SK-N-SH (cell line): ENCODE measurements around the gene ZAR1. TPM values are rescaled to one million over a fixed set of nuclear protein-coding genes. Genes with fewer than 3 reads are reported as not detected.

Experiments used
- CTCF ChIA-PET: fragments of 300-600, 350-600 bp; formaldehyde crosslinking; extraction: SDS; loops from one replicate; lab custom pipeline; 2021; lab: Yijun Ruan, JAX
- POLR2A ChIA-PET: fragments of 350-600 bp; sonication (Branson Sonifier 250); formaldehyde crosslinking; extraction: SDS; loops from one replicate; lab custom pipeline; 2020; ENCODE audit warnings: antibody characterized with exemption, inconsistent platforms; lab: Yijun Ruan, JAX
- DNase-seq: peaks from one replicate; pipeline ENCODE4 v3.0.0; 2012
- H2AFZ ChIP-seq: fragments of 200-600 bp; sonication (generic); 2 replicates; pipeline ENCODE4 v1.8.1; 2016; ENCODE audit warnings: antibody characterized with exemption, mild to moderate bottlenecking, low read depth
- H3F3A ChIP-seq: fragments of 200-600 bp; sonication (generic); replicated peaks from 2 replicates; pipeline ENCODE3; 2016; ENCODE audit warnings: antibody characterized with exemption, mild to moderate bottlenecking; ENCODE audit not compliant: insufficient read depth
- H3K27ac ChIP-seq, 2 experiments: fragments of 200-500 bp in 1 of 2; fragments of 200-600 bp in 1 of 2; sonication (Bioruptor generic) in 1 of 2; sonication (generic), shearing (Covaris generic) in 1 of 2; 2 replicates each; pipeline versions ENCODE4 v1.5.1 to v1.6.1; 2014 to 2016; ENCODE audit warnings: low read depth in 2 of 2, inconsistent platforms in 1 of 2, low read length in 1 of 2, mild to moderate bottlenecking in 1 of 2, mixed read lengths in 1 of 2
- H3K27me3 ChIP-seq: fragments of 200-600 bp; sonication (generic), shearing (Covaris generic); 2 replicates; pipeline ENCODE4 v1.6.1; 2016; ENCODE audit warnings: mixed run types; ENCODE audit not compliant: insufficient read depth
- H3K36me3 ChIP-seq, 2 experiments: fragments of 200-500 bp in 1 of 2; fragments of 200-600 bp in 1 of 2; sonication (Bioruptor generic) in 1 of 2; sonication (generic) in 1 of 2; replicated peaks in 1 of 2; 2 replicates each; pipeline versions ENCODE3 to v1.5.1; 2014 to 2016; ENCODE audit warnings: low read length in 1 of 2, mild to moderate bottlenecking in 1 of 2; ENCODE audit not compliant: insufficient read depth in 2 of 2, control insufficient read depth in 1 of 2
- H3K4me1 ChIP-seq, 2 experiments: fragments of 200-500 bp in 1 of 2; fragments of 200-600 bp in 1 of 2; sonication (Bioruptor generic) in 1 of 2; sonication (generic), shearing (Covaris generic) in 1 of 2; 2 replicates each; pipeline versions ENCODE4 v1.5.1 to v1.6.1; 2014 to 2016; ENCODE audit warnings: low read depth in 1 of 2, low read length in 1 of 2, mixed run types in 1 of 2; ENCODE audit not compliant: insufficient read depth in 2 of 2, control insufficient read depth in 1 of 2
- H3K4me2 ChIP-seq: fragments of 200-600 bp; sonication (generic), shearing (Covaris generic); 2 replicates; pipeline ENCODE4 v1.6.1; 2017; ENCODE audit warnings: mixed run types
- H3K4me3 ChIP-seq, 2 experiments: fragments of 200-500 bp in 1 of 2; fragments of 200-600 bp in 1 of 2; sonication (Bioruptor generic) in 1 of 2; sonication (generic), shearing (Covaris generic) in 1 of 2; 2 replicates each; pipeline versions ENCODE4 v1.5.1 to v1.8.1; 2014 to 2016; ENCODE audit warnings: low read depth in 2 of 2, inconsistent platforms in 1 of 2, low read length in 1 of 2, mild to moderate bottlenecking in 1 of 2, mixed read lengths in 1 of 2, moderate library complexity in 1 of 2
- H3K79me2 ChIP-seq: fragments of 200-600 bp; sonication (generic); 2 replicates; pipeline ENCODE4 v1.8.1; 2017; ENCODE audit warnings: mild to moderate bottlenecking; ENCODE audit not compliant: insufficient read depth
- H3K9ac ChIP-seq: fragments of 200-600 bp; sonication (generic); 2 replicates; pipeline ENCODE4 v1.6.1; 2017; ENCODE audit warnings: mixed run types
- H3K9me2 ChIP-seq: fragments of 200-600 bp; sonication (generic); 2 replicates; pipeline ENCODE4 v1.6.1; 2017; ENCODE audit warnings: mixed run types
- H3K9me3 ChIP-seq: fragments of 200-600 bp; sonication (generic); 2 replicates; pipeline ENCODE4 v1.6.1; 2017; ENCODE audit warnings: mixed run types, mild to moderate bottlenecking, moderate library complexity
- H4K20me1 ChIP-seq: fragments of 200-600 bp; sonication (generic); 2 replicates; pipeline ENCODE4 v1.6.1; 2017; ENCODE audit warnings: mild to moderate bottlenecking, mixed run types; ENCODE audit not compliant: insufficient read depth
- CHD2 ChIP-seq: fragments of 150-350 bp; IDR thresholded peaks from 2 replicates; pipeline ENCODE4 v1.6.1; 2018; ENCODE audit warnings: low read length; ENCODE audit not compliant: partially characterized antibody
- EP300 ChIP-seq, 2 experiments: IDR thresholded peaks; 2 replicates each; pipeline versions ENCODE4 v1.4.0 to v1.6.1; 2012; ENCODE audit warnings: borderline replicate concordance in 1 of 2, low read depth in 1 of 2, low read length in 1 of 2
- FOXJ3 ChIP-seq: sonication (generic); formaldehyde crosslinking; IDR thresholded peaks from 2 replicates; pipeline ENCODE4 v1.5.1; 2020; ENCODE audit warnings: mild to moderate bottlenecking, missing genetic modification reagents
- FOXM1 ChIP-seq: IDR thresholded peaks from 2 replicates; pipeline ENCODE4 v1.4.0; 2012; ENCODE audit warnings: low read depth, mild to moderate bottlenecking
- GATA2 ChIP-seq: sonication (generic); formaldehyde crosslinking; IDR thresholded peaks from 2 replicates; pipeline ENCODE4 v1.5.0; 2020; ENCODE audit warnings: mild to moderate bottlenecking, missing genetic modification reagents
- JUND ChIP-seq: IDR thresholded peaks from 2 replicates; pipeline ENCODE4 v1.4.0; 2012
- MEF2A ChIP-seq: IDR thresholded peaks from 2 replicates; pipeline ENCODE4 v1.4.0; 2012; ENCODE audit warnings: low read depth, borderline replicate concordance
- NFIC ChIP-seq: IDR thresholded peaks from 2 replicates; pipeline ENCODE4 v1.4.0; 2012; ENCODE audit warnings: borderline replicate concordance
- NRF1 ChIP-seq: IDR thresholded peaks from 2 replicates; pipeline ENCODE4 v1.6.1; 2012; ENCODE audit warnings: low read depth, mild to moderate bottlenecking, low read length
- POLR2AphosphoS5 ChIP-seq: IDR thresholded peaks from 2 replicates; pipeline ENCODE4 v1.6.1; 2012; ENCODE audit warnings: low read depth, low read length
- RAD21 ChIP-seq: IDR thresholded peaks from 2 replicates; pipeline ENCODE4 v1.6.1; 2012; ENCODE audit warnings: mild to moderate bottlenecking, low read length
- RCOR1 ChIP-seq: fragments of 150-350 bp; IDR thresholded peaks from 2 replicates; pipeline ENCODE4 v1.6.1; 2017; ENCODE audit warnings: antibody characterized with exemption, low read length
- SIN3A ChIP-seq: IDR thresholded peaks from 2 replicates; pipeline ENCODE4 v1.6.1; 2012; ENCODE audit warnings: low read depth, mild to moderate bottlenecking, low read length, moderate library complexity, borderline replicate concordance
- SMC3 ChIP-seq: IDR thresholded peaks from 2 replicates; pipeline ENCODE4 v1.6.1; 2012; ENCODE audit warnings: low read depth, low read length, improper control_type of control experiment
- TCF12 ChIP-seq: IDR thresholded peaks from 2 replicates; pipeline ENCODE4 v1.4.0; 2012
- WGBS: methylation state at CpG from one replicate; pipeline ENCODE4 v1.1.6; 2017; ENCODE audit warnings: low lambda C conversion rate; 5-methylcytosine and 5-hydroxymethylcytosine counted together
- polyA plus RNA-seq, 3 experiments: library from polyadenylated mRNA; depleted of rRNA; stranded (reverse); fragments of >200 nt; gene quantifications; 2 replicates each; pipeline ENCODE4 v1.2.3, GENCODE V29; 2012
- TF ChIP-seq, protein P1 (sequence below): fragments of 200-600 bp; sonication (generic); IDR thresholded peaks from 2 replicates; pipeline ENCODE4 v1.6.1; 2017; ENCODE audit warnings: antibody characterized with exemption, mild to moderate bottlenecking, moderate library complexity
- TF ChIP-seq, protein P2 (sequence below): IDR thresholded peaks from 2 replicates; pipeline ENCODE4 v1.4.0; 2012; ENCODE audit warnings: low read depth, borderline replicate concordance
- TF ChIP-seq, protein P3 (sequence below): IDR thresholded peaks from 2 replicates; pipeline ENCODE4; 2012
- TF ChIP-seq, protein P4 (sequence below): IDR thresholded peaks from 2 replicates; pipeline ENCODE4 v1.4.0; 2012; ENCODE audit warnings: low read depth, borderline replicate concordance
- TF ChIP-seq, protein P5 (sequence below): IDR thresholded peaks from 2 replicates; pipeline ENCODE4 v1.4.0; 2012; ENCODE audit warnings: low read depth

ZAR1 gene
- polyA plus RNA-seq, 1 of the 3 experiments (the other 2 are of a cell fraction): not detected

DNA sequence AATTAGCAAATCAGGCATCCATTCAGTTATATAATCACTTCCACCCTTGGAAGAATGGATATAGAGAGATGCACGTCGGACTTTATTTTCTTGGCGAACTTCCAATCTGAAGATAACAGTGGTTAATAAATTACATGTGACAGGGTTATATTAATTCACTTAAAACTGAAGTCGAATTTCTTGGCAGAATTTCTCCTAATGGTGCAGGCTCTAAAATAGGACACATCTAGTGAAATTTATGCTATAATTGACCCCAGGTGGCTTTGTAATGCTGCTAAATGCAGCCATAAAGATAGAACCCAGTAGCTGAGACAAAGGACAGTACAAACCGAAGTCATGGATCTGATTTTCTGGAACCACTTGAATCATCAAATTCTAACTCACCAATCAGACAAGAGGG is 27.7 kb upstream of the ZAR1 start:
- TF ChIP-seq FOXM1 (no peak), EP300 (IDR thresholded peaks at IDR 0.05; ENCODE audit: borderline replicate concordance in 1 of 2, low read depth in 1 of 2, low read length in 1 of 2) (peak; percentile 34 to 91; a peak in 3 of 4 replicates), JUND (no peak), TCF12 (peak; percentile 94), MEF2A (no peak), NFIC (peak; percentile 76), GATA2 (CRISPR knock-in tag) (peak; percentile 73), CHD2 (peak; percentile 56), NRF1 (no peak), RAD21 (peak; percentile 18; the same call in 1 of the 2 replicates), FOXJ3 (CRISPR knock-in tag) (peak; percentile 42; the same call in 1 of the 2 replicates), SIN3A (no peak), RCOR1 (peak; percentile 95), SMC3 (no peak), POLR2AphosphoS5 (peak; percentile 54; the same call in 1 of the 2 replicates)
- TF ChIP-seq, protein P1, sequence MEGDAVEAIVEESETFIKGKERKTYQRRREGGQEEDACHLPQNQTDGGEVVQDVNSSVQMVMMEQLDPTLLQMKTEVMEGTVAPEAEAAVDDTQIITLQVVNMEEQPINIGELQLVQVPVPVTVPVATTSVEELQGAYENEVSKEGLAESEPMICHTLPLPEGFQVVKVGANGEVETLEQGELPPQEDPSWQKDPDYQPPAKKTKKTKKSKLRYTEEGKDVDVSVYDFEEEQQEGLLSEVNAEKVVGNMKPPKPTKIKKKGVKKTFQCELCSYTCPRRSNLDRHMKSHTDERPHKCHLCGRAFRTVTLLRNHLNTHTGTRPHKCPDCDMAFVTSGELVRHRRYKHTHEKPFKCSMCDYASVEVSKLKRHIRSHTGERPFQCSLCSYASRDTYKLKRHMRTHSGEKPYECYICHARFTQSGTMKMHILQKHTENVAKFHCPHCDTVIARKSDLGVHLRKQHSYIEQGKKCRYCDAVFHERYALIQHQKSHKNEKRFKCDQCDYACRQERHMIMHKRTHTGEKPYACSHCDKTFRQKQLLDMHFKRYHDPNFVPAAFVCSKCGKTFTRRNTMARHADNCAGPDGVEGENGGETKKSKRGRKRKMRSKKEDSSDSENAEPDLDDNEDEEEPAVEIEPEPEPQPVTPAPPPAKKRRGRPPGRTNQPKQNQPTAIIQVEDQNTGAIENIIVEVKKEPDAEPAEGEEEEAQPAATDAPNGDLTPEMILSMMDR: no peak
- TF ChIP-seq, protein P2, sequence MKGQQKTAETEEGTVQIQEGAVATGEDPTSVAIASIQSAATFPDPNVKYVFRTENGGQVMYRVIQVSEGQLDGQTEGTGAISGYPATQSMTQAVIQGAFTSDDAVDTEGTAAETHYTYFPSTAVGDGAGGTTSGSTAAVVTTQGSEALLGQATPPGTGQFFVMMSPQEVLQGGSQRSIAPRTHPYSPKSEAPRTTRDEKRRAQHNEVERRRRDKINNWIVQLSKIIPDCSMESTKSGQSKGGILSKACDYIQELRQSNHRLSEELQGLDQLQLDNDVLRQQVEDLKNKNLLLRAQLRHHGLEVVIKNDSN: no peak
- TF ChIP-seq, protein P3, sequence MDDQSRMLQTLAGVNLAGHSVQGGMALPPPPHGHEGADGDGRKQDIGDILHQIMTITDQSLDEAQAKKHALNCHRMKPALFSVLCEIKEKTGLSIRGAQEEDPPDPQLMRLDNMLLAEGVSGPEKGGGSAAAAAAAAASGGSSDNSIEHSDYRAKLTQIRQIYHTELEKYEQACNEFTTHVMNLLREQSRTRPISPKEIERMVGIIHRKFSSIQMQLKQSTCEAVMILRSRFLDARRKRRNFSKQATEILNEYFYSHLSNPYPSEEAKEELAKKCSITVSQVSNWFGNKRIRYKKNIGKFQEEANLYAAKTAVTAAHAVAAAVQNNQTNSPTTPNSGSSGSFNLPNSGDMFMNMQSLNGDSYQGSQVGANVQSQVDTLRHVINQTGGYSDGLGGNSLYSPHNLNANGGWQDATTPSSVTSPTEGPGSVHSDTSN: peak; percentile 80
- TF ChIP-seq, protein P4, sequence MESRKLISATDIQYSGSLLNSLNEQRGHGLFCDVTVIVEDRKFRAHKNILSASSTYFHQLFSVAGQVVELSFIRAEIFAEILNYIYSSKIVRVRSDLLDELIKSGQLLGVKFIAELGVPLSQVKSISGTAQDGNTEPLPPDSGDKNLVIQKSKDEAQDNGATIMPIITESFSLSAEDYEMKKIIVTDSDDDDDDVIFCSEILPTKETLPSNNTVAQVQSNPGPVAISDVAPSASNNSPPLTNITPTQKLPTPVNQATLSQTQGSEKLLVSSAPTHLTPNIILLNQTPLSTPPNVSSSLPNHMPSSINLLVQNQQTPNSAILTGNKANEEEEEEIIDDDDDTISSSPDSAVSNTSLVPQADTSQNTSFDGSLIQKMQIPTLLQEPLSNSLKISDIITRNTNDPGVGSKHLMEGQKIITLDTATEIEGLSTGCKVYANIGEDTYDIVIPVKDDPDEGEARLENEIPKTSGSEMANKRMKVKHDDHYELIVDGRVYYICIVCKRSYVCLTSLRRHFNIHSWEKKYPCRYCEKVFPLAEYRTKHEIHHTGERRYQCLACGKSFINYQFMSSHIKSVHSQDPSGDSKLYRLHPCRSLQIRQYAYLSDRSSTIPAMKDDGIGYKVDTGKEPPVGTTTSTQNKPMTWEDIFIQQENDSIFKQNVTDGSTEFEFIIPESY: no peak
- TF ChIP-seq, protein P5, sequence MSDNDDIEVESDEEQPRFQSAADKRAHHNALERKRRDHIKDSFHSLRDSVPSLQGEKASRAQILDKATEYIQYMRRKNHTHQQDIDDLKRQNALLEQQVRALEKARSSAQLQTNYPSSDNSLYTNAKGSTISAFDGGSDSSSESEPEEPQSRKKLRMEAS: no peak
- ChIA-PET CTCF (interaction anchor here (0.8 to 2.3 kb wide), 9 partner anchors 9 to 84 kb away, joined by 3 to 8 read pairs (median 4); no protein-coding TSS in a partner anchor), POLR2A (interaction anchor here (1.0 to 2.3 kb wide), 4 partner anchors 8 to 26 kb away, joined by 3 to 6 read pairs (median 4); partner anchors contain the start of gene SLC10A4)
- DNase-seq: peak; percentile 46
- Histone ChIP-seq H3K36me3 (no peaks in the 10 kb centered on the region), H3K4me3 (no peak overlapping the region), H3F3A (peaks cover 9% of the 10 kb centered on the region), H3K9me3 (no peaks in the 10 kb centered on the region), H3K9me2 (no peaks in the 10 kb centered on the region), H4K20me1 (no peaks in the 10 kb centered on the region), H3K9ac (no peak overlapping the region), H3K4me1 (peaks cover 2 to 17% of the 10 kb centered on the region in 2 experiments; a peak in 3 of 4 replicates), H3K27ac (peak overlapping the region; percentile 35 to 90; a peak in 3 of 4 replicates), H3K27me3 (no peaks in the 10 kb centered on the region), H3K79me2 (no peaks in the 10 kb centered on the region), H2AFZ (no peak overlapping the region), H3K4me2 (peak overlapping the region; percentile 36; the same call in 1 of the 2 replicates)
- WGBS: 4% methylated on average over 5 of the region's 5 CpGs
